RPMI8226 (cell line): ENCODE results near the gene ALPK3.

ENCODE experiments used
- DNase-seq: peaks from one replicate; pipeline ENCODE4 v3.0.0-alpha.2; 2015

ALPK3 gene

DNA sequence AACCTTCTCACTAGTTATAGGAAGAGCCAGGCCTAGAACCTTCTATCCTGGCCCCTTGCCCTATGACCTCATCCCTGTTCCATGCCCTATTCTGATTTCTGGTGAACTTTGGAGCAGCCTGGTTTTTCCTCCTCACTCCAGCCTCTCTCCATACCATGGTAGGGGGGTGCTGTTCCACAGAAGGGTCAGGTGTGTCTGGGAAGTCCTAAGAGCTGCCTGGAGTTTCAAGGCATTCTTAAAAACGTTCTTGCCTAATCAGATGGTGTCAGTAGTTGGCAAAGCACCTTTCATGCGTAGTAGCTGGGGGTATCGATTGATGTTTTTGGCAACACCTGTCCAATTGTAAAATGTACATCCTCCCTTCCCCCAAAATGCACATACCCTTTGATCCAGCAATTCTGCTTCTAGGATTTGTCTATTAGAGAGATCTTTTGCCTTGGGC, 16.8 kb upstream of the ALPK3 start:
- no peak for DNase-seq

DNA sequence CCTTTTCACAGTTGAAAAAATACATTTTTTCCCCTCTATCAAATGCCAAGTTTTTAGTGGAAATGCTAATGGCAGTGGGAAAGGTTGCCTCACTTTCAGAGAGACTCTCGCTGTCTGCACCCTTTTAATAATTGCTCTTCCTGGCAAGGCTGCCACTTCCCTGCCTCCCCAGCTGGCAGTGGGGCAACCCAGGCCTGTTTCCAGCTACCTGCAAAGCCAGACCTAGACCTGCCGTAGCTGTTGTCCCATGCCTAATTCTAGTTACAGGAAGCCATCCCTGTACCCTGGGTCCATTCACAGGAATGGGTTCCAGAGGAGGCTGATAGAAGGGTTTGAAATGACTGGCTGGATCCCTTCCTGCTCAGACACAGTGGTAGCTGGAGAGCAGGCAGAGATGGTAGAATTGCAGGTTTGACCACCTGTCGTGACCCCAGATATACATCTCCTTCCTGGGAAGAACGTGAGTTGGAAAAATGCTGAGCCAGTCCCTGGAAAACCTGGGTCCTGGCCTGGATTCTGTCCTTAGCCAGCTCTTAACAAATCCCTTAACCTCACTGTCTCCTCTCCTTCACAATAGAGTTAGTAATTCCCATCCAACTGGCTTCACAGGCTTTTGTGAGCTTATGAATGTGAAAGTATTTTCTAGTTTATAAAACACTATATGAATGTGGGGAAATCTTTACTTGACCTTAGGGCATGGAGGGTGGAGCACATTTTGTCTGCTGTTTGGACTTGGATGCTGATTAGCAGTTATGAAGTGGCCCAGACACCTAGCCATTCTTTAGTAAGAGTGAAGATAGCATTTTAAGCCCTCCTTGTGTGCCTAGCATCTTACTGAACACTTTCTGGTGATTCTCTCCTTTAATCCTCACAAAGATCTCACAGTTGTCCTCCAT, 12.9 kb upstream of the ALPK3 start:
- no peak for DNase-seq

DNA sequence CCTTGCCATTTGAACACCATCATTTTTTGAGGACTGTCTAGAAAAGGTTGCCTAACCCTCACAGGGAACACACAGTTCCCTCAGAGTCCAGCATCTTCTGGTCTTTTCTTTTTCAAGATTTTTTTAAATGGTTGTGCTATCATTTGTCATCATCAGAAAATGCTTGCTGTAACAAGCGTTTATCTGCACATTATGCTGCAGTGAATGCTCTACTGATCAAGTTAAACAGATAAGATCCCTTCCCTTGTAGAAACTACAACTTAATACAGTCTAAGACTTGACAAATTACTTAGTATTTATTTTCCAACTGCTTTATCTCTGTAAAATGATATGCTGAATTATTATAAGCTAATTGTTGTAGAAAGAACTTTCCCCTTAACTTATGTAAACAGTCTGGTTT, 11.9 kb upstream of the ALPK3 start:
- DNase-seq = no peak

DNA sequence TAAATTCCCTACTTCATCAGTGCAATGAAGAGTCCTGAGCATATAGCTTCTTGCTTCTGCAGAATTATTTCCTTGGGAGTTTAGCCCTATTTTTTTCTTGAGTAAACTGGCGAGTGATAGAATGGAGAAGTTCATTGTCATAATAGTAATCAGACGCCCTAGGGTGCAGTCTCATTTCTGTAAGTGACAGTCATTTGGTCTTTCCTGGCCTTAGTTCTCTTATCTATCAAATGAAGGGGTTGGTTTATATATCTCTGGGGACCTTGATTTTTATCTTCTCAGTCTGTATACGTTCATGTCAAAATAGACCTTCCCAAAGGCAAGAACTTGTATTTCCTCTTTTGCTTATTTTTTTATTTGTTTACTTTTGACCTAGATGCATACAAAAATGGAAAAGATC, 9.9 kb upstream of the ALPK3 start:
- no peak for DNase-seq

DNA sequence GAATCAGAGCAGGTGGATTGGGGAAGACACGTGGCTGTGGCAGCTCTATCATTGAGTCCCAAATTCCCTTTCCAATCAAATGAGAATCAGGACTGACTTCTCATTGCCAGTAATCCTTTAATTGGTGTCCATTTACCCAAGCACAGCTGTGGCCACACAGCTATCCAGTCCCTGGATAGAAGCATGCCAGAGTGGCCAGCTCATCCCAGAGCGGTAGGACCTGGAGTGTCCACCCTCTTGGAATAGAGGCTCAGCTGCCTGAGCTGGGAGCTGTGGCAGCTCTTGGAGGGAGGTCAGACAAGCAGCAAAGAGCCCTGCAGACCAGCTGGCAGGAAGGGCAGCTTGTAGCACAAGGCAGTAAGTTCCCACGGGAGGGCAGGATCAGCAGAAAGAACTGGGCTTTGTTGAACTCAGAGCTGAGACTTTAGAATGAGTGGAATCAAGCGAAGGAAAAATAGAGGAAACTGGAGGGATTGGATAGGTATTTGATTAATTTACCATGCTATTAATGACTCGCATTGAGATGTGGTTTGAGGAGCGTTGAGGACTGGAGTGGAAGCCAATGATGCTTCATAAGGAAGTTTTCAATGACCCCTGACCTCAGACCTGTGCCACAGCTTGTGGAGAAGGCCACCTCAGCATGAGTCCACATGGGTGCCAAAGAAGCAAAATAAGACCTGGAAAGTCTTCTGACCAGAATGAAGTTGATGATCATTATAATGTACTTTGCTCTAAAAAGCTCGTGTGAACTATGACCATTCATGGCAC, 6.9 kb upstream of the ALPK3 start:
- DNase-seq = no peak

DNA sequence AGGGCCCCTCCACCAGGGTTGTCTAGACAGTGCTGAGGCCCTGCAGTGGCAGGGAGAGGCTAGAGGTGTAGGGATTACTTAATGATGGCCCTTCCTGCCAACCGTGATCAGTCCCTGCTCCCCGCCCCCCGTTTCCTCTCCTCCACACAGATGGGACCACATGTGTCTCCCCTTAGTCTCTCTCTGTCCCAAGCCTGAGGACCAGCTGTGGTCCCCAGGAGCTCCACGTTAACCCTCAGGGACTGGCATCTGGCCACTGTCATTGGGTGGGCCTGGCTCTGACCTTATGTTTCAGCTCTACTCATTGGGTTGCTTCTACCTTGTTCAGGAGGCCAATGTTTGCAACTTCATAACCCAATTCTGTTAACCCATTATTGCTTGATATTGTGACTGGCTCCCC, 6.0 kb upstream of the ALPK3 start:
- no peak for DNase-seq

DNA sequence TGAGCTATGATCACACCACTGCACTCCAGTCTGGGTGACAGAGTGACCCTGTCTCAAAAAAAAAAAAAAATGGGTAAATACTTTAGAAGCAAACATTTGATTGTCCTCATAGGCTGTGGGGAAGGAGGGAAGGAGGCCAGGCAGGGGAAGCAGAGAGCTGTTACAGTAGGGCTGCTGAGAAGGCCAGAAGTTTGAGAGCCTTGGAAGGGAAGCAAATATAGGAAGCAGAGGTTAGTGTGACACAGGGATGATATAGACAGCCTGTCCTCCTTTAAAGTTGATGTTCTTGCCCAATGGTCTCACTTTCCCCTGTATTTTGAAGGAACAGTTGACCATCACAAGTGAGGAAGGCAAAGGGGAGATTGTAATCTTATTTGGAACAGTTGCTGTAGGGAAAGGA, 5.3 kb upstream of the ALPK3 start:
- DNase-seq = no peak

DNA sequence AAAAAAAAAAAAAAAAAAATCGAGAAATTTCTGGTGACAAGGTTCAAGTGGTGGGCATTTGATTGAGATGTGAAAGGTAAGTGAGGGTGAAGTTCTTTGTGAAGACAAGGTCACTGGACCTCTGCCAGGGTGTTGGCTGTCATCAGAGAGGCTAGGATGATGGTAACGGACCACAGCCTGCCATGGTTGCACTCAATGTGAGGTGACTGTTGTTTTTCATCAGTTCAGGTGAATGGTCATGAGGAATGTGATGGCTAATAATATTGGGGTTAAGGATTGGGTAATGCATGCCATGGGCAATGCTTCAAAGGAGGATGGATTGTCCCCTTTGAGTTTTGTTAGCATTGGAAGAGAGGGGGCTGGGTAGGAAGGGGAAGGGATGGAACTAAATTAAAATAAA, 4.3 kb upstream of the ALPK3 start:
- DNase-seq = no peak

DNA sequence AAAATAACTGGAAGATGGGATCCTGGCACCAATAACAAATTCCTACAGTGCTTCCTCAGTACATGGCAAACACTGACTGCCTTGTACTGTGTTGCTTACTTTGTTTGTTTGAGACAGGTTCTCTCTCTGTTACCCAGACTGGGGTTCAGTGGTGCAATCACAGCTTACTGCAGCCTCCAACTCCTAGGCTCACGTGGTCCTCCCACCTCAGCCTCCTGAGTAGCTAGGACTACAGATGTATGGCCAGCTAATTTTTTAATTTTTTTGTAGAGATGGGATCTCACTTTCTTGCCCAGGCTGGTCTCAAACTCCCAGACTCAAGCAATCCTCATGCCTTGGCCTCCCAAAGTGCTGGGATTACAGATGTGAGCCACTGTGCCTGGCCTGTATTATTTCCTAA, 3.7 kb upstream of the ALPK3 start:
- no peak for DNase-seq

DNA sequence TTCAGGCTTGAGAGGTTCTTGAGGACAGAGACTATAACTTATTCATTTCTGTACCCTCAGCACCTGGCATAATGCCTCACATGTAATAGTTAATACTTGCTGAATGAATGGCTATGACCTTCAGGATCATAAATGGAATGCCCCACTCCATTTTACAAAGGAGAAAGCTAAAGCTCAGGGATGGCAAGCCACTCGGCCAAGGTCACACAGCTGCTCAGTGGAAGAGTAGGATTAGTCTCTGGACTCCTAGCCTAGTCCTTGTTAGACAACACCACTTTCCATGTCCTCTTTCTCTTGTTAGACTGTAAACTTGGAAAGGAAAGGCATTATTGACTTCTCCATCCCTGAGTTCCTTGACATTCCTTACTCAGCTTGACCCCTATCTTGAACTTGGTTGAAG, 3.2 kb upstream of the ALPK3 start:
- DNase-seq = no peak

DNA sequence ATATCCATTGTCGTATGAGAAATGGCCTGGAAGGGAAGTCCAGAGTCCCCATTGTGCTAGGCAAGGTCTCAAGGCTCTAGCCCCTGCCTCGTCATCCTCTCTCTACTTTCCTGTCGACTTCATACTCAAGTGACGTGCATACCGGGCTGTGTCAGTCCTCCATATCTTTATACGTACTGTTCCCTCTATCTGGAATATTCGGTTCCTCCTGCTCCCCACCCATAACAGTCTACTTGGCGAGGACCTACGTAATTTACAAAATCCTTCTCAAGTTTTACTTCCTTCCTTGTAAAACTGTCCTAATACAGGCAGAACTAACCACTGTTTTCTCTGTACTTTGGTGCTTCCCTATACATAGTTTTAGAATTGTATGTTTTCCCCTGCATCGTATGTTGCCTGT, 2.2 kb upstream of the ALPK3 start:
- no peak for DNase-seq

DNA sequence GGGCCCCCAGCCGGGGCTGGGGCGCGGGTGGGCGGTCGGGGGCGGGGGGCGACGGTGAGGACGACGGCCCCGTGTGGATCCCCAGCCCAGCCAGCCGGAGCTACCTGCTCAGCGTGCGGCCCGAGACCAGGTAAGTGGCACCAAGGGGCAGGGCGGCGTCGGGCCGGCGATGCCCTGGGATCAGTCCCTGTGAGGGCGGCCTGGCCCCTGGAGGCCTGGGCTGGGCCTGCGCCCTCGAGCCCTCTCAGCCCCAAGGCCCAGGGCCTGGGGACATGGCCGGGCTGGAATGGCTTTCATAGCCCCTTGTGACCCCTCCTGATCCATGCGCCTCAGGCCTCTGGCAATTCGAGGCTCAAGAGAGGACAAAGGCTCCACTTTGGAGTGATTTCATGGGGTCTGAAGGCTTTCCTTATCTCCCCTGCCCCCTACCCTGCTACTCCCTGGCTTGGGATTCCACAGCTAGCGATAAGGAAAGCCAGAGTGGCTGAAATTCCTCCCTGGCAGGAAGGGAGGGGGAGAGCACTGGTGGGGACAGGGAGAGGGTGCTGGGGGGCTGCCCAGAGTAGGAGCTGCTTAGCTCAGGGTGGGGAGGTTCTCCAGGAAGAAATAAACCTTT, 418 bp downstream of the ALPK3 start:
- no peak for DNase-seq

DNA sequence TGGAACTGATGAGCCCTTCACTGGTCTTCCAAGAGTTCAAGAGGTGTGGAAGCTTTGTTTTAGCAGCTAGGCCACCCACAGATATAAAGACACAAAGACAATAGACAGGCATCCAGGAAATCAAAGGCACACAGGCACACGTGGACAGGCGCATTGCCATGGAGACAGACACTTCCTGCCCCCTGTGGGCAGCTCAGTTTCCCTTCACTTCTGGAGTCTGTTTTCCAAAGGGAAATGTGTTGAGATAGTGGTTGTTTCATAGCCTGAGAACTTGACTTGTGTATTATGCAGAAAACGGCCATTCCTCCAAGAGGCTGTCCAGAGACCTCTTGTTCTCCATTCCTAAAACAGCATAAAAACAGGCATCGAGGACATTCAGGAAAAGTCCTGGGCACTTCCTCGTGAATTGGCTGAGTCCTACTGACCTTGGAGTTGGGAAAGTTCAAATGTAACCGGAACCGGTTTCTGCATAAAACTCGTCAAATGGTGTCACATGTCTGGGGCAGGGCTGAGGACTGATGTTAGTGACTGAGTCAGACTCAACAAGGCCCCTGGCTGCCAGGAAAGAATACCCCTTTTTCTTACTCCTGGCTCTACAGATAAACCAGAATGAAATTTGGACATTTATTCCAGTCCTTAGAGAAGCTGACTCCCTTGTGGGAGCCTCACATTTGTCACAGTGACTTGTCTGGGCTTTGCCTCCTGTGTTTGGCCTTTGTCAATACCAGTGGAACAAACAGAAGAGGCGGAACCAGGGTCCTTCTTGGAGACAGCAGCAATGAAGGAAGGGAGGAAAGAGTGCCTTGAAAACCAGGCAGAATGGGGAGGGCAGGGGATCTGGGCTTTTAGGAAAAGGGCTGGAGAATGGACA, 1.3 kb downstream of the ALPK3 start:
- DNase-seq = no peak

DNA sequence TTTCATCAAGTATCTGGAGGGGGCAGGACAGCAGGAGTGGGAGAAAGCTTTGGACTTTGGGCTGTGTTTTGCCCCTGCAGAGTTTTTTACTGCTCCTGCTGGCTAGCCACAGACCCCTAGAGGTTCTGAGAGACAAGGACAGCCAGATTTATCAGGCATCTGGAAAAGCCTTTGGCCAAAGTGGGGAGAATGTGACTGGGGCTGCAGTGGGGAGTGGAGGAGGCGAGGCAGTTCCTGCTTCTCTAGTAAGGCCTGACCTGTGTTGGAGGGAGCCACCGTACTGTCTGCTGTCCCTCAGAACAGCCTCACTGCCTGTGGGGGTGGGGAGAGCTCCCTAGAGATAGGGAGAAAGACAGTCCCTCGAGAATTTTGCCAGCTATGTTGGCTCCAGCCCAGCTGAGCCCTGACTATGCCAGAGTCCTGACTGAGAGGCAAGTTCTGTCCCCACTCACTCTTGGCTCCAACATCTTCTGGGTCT, 2.2 kb downstream of the ALPK3 start:
- DNase-seq = no peak

DNA sequence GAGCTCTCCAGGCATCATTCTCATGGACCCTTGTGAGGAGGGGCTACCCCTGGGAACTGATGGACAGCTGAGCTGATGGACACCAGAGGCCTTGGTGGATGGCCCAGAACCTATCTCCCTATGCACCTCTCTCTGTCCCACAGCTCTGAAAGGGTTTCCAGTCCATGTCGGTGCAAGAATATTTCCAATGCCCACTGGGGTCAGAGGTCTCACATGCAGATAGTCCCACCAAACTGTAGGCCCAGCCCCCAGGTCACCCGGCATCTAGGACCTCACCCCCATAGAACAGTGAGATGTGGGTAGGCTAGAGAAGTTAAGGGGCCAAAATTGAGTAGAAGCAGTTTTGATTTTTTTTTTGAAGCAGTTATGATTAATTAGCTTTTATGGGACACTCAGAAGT, 2.6 kb downstream of the ALPK3 start:
- DNase-seq = no peak

DNA sequence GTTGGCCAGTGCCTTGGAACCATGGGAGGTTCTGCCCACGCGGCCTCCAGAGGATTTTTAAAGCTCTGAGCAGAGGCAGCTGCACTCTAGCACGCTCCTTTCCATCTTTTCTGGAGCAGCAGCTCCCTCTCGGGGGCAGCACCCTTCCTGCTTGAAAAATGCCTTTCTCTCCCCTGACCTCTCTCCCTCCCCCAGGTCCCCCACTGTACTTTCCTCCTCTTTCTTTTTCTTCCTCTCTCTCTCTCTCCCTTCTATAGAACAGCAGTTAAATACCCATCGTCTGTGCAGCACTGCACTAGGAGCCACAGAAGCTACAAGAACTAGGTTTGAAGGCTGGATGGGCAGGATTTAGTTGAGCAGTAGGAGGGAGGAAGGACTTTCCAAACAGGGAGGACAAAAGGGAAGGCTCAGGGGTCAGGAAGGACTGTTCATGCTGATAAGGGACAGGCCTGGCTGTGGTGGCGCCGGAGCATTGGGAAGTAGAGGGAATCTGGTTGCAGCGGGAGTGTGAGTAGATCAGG, 4.4 kb downstream of the ALPK3 start:
- DNase-seq = no peak

DNA sequence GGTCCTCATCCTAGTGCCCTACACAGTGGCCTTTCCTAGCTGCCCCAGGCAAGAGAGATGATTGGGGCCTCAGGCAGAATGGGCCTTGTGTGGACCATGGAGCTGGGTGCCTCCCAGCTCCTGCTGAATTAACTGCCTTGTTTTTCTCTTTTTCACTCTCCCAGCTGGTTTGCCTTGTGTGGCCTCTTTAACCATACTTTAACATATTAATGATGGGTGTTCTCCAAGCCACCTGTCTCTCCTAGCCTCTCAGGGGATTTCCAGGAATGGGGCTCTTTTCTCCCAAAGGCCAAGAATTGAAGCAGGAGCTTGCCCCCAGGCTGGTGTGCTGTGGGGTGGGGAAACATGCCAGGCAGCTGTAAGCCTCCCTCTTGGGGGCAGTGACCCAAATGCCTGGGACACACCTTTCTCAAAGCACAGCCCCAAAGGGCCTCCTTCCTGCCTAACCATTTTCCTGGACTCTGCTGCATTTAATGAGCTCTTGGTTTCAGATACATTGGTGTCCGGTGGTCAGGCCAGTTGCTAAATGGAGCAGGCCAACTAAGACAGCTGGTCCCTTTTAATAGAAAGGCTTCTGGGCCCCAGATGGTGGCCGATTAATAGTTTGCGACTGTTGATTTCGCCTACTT, 5.6 kb downstream of the ALPK3 start:
- no peak for DNase-seq

DNA sequence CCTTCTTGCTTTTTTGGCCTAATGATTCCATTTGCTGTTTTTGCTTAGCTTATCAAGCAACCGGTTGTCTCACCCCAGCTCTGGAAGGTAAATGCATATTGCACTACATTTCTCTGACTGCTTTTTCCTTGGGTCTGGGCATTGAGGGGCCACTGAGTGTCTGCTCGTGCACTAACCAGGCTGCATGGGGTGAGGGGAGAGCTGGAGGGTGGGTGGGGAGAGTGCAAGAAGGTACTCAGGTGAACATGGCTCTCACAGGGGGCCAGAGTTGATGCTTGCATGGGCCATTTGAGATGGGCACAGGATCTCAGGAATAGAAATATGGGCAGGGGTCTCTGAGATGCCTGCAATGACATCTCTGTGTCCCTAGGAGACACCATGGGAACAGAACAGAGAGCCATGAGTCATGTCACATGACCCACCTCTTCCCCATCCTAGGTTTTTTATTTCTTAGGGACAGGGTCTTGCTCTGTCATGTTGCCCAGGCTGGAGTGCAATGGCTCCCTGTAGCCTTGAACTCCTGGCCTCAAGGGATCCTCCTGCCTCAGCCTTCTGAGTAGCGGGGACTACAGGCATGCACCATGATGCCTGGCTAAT, 6.2 kb downstream of the ALPK3 start:
- no peak for DNase-seq

DNA sequence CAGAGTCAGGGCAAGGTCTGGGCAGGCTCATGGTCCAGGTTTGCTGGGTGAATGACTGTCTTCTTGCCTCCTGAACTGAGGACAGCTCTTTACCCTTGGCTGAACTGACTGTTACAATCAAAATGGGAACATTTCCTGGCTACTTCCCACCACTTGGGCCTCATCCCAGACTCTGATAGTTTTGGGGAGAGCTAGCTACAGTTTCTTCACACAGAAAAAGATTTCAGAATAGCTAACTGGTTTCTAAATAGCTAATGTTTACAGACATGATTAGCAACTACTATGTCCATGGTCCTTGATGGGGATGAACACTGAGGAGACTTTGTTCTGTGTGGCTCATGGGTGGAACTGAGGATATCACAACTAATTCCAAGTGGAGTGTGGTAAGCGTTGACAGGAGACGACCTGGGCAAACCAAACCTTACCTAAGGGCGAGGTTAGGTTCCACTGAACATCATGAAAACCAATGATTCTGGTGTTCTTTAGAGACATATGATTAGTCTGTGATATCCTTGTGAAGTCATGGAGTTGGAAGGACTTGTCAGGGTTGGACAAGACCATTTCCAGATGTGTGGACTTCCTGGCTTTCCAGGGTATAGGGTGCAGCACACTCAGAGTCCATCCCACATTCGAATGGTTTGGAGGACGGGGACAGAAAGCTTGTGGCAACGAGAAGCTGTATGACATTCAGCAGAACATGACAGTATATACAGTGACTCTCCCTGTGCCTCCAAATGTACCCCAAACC, 7.3 kb downstream of the ALPK3 start:
- no peak for DNase-seq

DNA sequence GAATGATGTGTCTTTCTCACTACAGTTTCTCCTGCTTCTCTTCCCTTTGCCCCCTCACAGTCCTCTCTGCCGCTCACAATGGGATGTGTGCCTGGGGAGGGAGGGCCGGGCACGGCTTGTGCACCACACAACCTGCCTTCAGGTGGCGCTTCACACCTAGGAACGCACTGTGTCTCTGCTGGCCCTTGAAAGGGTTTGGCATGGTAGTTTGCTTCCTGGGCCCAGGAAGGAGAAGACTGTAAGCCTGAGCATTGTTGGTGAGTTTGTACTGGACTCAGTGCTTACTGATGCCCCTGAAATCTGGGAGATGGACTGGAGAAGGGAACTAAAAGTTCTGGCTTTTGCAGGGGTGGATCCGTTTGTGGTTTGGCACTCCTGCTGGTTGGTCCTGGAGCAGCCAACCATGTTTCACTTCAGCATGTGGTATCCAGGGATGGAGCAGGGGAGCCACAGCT, 9.2 kb downstream of the ALPK3 start:
- DNase-seq = peak; percentile 79

DNA sequence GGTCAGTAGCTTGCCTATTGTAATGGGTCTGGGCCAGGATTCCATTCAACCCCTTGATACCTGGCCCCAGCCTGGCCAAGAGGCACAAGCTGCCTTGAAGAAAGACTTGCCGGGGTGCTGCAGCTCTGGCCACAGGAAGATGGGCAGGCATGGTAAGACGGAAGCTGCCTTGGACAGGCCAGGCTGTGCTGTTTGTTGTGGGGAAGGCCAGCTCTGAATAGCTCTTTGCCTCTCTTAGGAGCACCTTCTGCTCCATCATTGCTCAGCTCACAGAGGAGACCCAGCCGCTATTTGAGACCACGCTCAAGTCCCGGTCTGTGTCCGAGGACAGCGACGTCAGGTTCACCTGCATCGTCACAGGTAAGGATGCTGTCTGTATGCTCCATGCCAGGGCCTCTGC, 10.1 kb downstream of the ALPK3 start:
- DNase-seq = no peak
